GM18951 (cell line): Measurements from ENCODE around the gene TBC1D2B.

Source experiments
- POLR2A ChIP-seq: IDR thresholded peaks from 4 replicates; pipeline ENCODE4 v1.6.1; 2011; ENCODE audit warnings: mild to moderate bottlenecking; ENCODE audit not compliant: insufficient read length, insufficient read depth; ENCODE audit errors: extremely low read depth
- in situ Hi-C: fragments of 300-500 bp; cut with MboI; formaldehyde crosslinking; loops from one replicate; pipeline ENCODE4 v1.12.0; 2022; ENCODE audit warnings: low sequenced_read_pairs, mixed read lengths, inconsistent platforms; ENCODE audit not compliant: unreplicated experiment

The TBC1D2B gene

DNA sequence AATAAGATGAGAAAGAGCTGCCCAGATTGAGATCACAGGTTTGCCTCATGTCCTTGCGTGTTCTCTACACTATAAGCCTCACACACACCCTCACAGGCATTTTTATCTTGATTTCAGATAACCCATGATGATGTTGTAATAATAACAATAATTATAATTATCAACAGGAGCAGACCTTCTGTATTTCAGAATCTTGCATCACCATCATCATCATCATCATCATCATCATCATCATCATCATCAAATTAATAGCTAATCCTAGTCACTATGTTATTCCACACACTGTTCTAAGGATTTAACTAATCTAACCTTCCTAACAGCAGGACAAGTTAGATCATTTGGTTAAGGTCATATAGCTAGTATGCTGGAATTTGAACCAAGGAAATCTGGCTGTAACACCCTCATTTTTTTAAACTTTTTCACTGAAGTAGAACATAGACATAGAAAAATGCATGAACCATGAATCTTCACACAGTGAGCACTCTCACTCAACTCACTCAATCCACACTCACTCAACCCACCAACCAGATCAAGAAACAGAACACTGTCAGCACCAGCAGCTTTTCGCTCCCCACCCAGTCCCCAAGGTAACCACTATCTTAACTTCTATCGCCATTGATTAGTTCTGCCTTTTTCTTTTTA is 13.0 kb upstream of the TBC1D2B start:
- TF ChIP-seq POLR2A, result no peak
- in situ Hi-C loops, result no loop called here

DNA sequence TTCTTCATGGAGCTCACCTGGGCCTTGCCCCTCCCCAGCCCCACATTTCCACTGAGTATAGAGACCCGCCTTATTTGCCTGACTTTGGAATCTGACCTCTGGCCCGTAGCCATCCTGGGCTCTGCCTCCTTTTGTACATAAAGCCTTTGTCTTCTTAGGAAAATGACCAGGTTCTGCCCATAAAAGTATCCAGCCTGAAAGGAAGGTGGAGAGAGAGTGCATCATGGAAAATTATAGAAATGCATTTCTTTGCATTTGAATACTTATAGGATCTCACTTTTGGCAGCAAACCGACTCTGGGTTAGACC is 11.2 kb upstream of the TBC1D2B start:
- in situ Hi-C loops, result no loop called here

DNA sequence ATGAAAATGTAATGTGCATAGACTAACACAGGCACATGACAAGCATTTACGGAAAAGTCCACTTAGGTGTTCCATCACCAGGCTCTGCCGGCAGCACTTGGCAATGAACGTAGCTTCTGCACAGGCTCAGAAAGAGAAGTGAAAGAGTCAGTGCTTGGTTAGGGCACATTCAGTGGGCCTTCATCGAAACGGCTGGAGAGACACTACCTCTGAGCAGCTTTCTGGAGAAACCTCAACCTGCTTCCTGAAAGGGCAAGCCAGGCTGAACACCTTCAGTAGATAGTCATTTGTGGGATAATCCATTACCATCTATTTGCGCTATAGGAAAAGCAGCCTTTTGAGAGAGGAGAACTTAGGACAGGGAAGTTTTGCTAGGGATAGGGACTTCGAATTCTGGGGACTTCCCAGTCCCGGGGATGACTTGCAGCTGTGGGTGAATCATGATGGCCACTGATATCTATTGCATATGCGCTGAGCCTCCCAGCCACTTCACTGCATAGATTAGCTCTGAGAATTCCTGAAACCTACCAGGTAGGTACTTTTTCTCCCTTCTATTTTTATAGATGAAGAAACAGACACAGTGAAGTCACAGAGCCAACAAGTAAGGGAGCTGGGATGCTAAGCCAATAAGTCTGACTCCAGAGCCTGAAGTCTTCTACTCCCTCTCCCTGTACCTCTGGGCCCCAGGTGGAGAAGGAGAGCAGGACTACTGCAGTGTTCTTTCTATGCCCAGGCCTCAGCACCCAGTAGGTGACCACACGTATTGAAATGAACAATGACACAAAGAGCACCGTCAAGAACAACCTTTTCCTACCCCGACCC is 10.7 kb upstream of the TBC1D2B start:
- no peak for TF ChIP-seq POLR2A

More for the DNA sequence above, 11.2 kb upstream of the TBC1D2B start:
- no peak for TF ChIP-seq POLR2A

DNA sequence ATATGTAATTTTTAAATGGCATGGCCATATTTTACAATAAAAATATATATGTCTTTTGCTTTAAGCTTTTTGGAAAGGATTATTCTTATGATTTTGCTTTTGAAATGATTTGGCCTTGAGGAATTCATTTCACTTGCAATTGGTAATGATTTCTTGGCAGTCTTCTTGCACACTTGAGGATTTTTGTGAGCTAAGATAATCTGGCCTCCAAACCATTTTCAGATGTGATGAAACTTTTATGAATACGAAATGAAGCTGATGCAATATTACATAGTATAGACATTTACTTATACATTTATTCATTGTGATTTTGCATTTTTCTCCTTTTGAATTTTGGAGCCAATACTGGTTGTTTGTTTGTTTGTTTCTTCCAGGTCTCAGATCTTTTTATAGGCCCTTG is 8.4 kb upstream of the TBC1D2B start:
- in situ Hi-C loops, result no loop called here
- TF ChIP-seq POLR2A, result no peak

More for the DNA sequence above, 10.7 kb upstream of the TBC1D2B start:
- in situ Hi-C loops, result no loop called here

DNA sequence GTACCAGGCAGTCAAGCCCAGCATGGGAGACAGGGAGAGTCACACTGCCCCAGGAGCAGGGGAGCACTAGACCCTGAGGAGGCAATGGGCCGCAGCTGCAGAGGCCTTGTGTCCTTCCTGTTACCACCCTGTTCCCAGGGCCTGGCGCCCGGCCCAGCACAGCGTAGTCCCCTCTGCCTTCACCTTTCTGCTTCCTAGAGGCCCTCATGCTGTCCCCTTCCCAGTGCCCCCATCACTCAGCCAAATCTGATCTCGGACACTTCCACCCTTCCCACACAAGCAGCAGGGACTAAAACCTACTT is 6.9 kb upstream of the TBC1D2B start:
- no peak for TF ChIP-seq POLR2A
- in situ Hi-C loops, result no loop called here

DNA sequence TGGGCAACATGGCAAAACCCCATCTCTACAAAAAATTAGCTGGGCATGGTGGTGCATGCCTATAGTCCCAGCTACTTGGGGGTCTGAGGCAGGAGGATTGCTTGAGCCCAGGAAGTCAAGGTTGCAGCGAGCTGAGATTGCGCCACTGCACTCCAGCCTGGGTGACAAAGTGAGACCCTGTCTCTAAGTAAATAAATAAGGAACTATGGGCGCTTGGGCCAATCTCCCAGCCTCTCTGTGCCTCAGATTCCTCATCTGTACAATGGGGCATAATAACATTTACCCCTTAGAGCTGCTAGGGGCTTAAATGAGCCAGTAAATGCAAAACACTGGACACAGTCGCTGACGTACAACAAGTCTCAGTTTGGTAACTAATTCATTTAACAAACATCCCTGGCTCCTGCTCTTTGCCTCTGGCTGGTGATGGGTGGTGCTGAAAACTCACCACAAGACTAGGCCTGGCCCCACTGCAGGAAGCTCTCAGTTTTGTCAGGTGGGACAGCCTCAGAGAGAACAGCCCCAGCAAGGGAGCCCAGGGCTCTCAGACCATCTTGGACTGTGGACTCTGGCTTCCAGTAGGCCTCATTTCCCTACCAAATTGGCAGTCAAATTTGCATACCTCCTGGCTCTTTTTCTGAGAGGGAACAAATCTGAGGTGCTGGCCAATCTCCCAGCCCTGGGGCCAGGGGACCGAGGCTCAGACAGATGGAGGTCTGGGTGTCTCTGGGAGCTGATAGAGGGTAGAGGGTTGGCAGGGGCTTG is 6.4 kb upstream of the TBC1D2B start:
- in situ Hi-C loops, result no loop called here
- peak; percentile 57 for TF ChIP-seq POLR2A

DNA sequence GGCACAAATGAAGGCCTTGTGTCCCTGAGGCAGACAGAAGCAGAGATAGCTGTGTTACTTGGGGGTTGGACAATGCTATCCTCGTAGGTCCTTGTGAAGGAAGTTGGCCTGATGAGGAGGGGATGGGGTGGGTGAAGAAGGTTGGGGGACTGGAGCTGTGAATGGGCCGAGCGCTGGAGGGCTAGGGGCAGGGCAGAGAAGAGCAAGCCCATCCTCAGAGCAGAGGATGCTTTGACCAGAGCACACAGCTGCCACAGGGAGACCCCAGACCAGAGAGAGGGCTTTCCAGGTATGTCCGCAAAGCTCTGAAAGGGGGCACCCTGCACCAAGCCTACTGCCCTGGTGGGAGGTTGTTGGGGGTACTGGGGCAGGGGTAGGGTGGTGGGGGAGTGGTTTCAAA is 5.7 kb upstream of the TBC1D2B start:
- in situ Hi-C loops, result no loop called here
- TF ChIP-seq POLR2A, result no peak

DNA sequence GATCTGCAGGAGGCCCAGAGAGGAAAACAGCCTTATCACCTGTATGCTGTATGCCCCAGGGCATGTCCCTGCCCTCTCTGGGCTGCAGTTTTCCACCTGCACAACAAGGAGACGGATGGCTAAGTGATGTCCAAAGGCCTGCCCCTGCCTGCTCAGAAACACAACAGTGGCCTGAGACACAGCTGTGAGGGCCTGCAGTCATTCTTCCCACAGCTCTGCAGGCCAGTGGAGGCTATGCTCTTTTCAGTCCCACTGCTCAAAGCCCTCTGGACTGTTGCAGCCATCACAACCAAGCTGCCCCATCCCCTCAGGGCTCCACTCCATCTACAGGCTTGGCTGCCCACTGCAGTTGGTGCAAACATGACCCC is 5.2 kb upstream of the TBC1D2B start:
- no peak for TF ChIP-seq POLR2A
- in situ Hi-C loops, result no loop called here

DNA sequence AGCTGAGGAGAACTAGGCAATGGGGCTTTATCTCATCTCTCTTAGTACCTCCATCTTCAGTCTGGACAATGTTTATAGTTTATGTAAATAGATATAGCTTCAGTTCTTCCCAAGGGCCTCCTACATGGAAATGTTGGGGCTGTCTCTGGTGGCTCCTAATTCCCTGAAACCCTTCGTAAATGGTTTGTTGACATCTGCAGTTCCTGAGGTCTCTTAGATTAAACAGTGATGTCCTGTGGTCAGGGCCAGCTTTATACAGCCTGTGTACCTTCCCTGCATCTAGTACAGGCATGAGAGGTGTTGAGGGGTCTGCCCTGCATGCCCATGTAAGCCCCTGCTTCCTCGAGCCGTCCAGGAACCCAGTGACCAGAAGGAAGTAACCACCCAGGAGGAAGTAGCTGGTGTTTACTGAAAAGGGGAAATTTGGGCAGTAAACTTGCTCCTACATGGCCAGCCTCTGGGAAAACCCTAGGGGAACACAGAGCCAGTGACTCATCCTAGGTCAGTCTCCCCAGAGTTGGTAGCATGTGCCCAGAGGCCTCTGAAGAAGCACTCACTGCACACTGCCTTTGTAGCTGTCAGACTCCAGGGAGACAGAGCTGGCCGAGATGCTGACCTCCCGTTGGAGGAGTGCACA is 4.7 kb upstream of the TBC1D2B start:
- no peak for TF ChIP-seq POLR2A
- in situ Hi-C loops, result no loop called here

DNA sequence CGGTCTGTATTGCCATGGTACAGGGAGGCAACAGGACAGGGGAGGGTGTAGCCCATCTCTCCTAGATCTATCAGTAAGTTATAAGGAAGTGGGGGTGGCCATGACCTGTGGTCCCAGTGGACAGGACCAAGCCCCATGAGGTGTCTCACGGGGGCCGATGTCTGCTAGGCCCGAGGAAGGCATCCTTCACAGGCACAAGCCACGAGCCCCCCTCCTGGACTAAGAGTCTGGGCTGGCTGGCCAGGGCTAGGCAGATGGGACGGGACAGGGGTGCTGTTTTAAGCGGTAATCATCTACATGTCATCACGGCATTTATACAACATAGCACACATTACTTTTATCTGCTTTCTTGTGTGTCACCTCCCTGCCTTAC is 2.6 kb upstream of the TBC1D2B start:
- in situ Hi-C loops, result no loop called here
- TF ChIP-seq POLR2A, result no peak

DNA sequence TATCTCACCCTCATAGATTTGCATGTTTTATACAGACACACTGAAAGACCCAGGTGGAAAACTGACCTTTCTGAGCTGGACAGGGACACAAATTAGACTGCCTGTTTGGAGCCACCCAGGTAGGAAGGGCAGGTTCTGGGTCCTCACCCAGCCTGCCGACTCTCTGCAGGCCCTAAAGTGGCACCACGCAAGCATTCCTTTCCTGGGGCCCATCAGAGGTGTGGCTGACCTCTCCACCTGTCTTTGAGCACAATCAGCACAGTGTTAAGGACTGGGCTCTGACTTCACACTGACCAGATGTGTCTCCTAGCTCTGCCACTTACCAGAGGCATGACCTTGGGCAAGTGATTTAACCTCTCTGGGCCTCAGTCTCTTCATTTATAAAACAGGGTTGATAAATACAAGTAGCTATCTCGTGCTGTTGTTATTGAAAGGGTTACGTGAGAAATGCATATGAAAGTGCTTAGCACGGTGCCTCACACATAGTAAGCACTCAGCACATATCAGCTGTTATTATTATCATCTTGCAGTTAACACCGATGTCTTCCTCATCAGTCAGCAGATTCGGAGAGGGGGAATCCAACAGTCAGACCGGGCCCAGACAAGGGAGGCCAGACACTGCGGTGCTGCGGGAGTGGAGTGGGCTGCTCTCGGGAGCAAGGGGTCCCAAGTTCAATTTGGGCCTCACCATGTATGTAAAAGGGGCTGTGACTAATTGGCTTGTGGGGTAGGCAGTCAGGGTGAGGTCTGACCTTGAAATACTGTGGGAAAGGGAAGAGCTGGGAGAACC is 2.0 kb upstream of the TBC1D2B start:
- no peak for TF ChIP-seq POLR2A
- in situ Hi-C loops, result no loop called here

DNA sequence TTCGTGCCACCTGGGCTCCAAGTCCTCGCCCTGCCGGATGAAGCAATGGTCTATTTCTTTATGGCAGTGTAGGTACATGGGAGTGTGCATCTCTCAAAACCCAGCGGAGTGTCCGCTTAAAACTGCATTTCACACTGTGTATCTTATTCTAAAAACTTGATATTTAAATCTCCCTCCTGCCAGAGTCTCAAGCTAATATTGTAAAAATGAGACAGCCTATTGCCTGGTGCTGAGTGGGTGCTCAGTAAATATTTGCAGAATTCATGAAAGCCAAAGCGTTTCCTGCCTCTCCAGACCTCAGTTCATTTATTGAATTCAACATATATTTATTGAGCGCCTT is 330 bp upstream of the TBC1D2B start:
- in situ Hi-C loops, result no loop called here
- no peak for TF ChIP-seq POLR2A

DNA sequence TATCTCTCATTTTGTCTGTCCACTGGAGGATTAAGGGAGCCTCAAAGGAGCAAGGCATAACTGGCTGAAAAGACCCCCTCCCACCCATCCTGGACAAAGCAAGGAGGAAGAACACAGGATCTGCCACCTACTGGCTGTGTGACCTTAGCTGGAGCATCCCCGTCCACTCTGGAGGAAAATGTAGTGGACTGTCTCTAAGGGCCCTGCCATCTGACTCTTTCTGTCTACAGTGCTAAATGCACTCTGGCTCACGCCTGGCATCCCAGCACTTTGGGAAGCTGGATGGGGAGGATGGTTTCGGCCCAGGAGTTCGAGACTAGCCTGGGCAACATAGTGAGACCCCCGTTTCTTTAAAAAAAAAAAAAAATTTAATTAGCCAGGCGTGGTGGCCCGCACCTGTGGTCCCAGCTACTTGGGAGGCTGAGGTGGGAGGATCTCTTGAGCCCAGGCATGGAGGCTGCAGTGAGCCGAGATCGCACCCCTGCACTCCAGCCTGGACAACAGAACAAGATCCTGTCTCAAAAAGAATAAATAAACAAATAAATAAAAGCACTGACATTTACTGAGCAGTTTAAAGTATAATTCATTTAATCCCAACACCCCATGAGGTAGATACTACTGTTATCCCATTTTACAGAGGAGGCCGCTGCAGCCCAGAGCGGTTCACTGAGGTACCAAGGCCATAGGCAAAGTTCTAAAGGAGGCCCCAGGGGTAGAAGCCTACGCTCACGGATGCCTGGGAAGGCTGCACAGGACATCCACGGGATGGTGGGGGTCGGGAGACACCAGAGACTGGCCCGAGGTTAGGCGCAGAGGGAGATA is 1.1 kb downstream of the TBC1D2B start:
- in situ Hi-C loops, result no loop called here
- no peak for TF ChIP-seq POLR2A
